GM19239 (cell line): ENCODE measurements around the gene AGRP.

Experiments used
- DNase-seq: peaks from one replicate; pipeline ENCODE4 v3.0.0; 2011; ENCODE audit warnings: low spot score; ENCODE audit not compliant: insufficient read length
- FAIRE-seq: peaks from 2 replicates; lab custom pipeline; 2011; peaks lifted over from hg19 to GRCh38; lab: Jason Lieb, UNC

The AGRP gene

DNA sequence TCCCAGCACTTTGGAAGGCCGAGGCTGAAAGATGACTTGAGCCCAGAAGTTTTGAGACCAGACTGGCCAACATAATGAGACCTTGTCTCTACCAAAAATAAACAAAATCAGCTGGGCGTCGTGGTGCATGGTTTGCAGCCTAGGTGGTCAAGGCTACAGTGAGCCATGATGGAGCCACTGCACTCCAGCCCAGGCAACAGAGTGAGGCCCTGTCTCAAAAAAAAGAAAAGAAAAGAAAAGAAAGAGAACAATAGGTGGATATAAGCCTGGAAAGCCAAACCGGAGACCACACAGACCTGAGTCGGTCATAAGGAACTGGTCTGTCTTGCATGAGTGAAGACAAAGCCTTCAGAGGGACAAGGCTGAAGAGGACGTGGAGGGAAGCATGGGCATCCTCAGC lies 16.8 kb downstream of the AGRP start:
- DNase-seq, result no peak

DNA sequence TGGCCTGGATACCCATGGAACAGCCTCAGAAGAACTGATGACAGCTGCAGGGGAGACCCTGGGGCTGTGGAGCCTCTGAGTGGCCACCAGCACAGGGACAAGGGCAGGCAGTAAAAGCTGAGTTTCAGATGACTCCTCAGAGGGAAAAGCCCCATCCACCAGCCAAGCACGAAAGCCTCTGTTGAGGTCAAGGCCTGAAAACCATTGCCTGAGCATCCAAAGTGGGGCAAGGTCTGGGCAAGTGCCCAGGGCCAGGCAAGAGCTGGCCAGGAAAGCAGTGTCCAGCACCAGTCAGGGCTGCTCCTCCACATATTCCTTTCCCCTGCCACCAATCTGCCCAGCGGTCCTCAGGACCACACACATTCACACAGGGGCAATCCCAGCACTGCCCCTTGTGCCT lies 18.8 kb downstream of the AGRP start:
- no peak for FAIRE-seq
- no peak for DNase-seq

More for the DNA sequence above, 16.8 kb downstream of the AGRP start:
- no peak for FAIRE-seq

DNA sequence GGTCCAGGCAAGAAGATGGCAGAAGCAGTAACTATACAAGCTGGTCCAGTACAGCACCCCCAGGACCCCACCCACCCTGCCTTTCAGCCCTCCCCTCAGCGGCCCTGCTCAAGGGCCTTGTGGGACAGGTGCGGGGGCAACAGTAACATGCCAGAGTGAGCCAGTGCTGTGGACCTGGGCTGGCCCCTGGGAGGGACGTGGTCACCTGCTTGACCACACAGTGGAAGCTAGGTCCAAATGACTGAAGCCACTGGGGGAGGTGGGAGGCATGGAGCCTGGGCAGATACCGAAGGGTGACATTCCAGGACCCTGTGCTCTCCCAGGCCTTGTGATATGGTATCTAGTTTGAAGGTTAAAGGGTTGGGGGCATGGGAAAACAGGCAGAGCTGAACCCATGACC lies 19.7 kb downstream of the AGRP start:
- FAIRE-seq (no peak), DNase-seq (no peak)

DNA sequence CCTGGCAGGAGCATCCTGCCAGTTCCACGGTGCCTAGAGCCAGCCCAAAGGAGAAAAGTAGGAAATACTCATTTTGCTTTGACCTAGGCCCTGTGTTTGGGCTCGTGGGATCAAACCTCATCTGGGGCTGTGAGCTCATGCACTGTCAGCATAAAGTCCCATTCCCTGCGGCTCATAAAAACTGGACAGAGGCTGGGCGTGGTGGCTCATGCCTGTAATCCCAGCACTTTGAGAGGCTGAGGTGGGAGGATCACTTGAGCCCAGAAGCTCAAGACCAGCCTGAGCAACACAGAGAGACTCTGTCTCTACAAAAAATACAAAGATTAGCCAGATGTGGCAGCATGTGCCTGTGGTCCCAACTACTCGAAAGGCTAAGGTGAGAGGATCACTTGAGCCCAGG lies 20.3 kb downstream of the AGRP start:
- no peak for FAIRE-seq
- DNase-seq, result no peak

DNA sequence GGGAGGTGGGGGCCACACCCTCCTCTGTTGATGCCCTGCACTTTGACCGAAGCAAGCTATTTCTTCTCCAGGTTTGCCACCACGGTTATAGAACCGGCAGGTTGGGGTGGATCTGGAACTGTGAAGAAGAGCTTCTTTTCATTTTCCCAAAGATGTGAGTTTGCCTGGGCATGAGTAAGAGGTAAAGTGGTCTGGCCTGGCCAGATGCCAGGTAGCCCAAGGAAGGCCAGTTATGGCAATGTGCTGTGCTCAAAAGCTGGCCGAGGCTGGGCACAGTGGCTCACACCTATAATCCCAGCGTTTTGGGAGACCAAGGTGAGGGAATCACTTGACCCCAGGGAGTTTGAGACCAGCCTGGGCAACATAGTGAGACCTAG lies 21.1 kb downstream of the AGRP start:
- FAIRE-seq (no peak), DNase-seq (no peak)

DNA sequence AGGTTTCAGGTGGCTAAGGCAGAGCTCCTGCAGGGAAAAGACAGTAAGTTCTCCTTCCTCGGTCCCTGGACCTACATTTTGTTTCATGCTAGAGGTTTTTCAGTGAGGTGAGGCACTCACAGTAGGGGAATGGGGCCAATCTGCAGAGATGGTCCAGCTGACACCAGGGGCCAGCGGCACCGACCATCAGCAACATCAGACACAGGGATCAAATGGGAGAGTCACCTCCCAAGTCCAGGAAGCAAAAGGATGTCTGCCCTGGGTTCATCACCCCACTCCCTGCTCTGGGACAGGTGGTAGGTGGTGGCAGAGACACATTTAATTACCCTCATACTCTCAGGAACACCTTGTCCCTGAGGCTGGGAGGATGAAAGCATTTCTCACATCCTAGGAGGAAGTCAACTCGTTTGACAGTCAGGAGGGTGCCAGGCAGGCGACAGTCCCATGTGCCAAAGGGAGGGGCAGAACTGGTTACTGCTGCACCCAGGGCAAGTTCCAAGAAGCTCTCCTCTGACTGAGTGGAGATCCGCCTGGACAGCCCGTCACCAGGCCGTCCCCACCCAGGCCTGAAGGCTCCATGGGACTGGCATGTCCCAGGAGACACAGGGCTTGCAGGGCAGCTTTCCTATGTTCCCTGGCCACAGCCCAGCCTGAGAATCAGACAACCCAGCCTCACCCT lies 21.6 kb downstream of the AGRP start:
- no peak for DNase-seq

DNA sequence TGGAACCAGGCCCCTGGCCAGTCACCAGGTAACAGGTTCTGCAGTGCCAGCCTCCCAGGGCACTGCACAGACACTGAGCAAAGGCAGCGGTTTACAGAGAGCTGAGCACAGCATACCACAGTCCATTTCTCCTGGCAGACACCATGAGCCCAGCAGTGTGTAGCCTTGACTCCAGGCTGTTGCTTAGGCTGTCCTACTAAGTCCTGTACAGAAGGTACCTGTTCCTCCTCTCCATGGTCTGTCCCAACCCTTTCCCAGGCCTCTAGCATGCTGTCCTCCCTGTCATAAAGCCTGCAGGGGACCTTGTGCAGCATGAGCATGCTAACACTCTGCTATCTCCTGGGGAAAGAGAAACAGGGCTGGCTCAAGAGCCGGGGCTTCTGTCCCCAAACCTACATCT lies 22.4 kb downstream of the AGRP start:
- no peak for FAIRE-seq

More for the DNA sequence above, 21.6 kb downstream of the AGRP start:
- FAIRE-seq, result no peak

DNA sequence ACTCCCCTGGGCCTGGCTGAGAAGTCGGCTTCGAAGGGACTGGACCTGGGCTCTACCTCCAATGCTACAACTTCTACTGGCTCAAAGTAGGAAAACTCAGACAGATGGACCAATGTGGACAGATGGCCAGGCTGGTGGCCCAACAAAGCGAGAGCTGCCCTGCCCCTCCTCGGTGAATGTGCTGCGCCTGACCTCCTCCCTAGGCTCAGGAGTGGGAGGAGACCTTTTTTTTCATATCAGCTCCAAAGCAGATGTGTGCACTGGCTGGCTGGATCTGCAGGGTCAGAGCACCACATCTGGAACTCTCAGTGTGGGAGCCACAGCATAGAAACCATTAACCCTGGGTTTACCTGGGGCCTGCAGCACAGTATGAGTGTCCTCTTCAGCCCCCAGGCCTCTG lies 23.2 kb downstream of the AGRP start:
- FAIRE-seq (no peak), DNase-seq (no peak)

More for the DNA sequence above, 22.4 kb downstream of the AGRP start:
- DNase-seq, result no peak

DNA sequence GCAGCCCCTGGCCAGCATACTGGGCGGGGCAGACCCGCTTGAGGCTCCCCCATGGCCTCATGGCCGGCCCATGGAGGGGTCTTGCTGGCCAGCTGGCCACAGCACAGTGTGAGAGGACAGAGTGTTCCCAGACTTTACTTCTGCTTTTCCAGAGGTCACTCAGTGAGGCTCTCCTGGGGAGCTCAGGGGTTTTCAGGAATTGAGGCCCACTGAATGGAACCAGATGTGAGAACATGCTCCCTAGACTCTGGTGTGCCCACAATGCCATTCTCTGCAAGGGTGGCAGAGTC lies 23.5 kb downstream of the AGRP start:
- DNase-seq (no peak), FAIRE-seq (no peak)

DNA sequence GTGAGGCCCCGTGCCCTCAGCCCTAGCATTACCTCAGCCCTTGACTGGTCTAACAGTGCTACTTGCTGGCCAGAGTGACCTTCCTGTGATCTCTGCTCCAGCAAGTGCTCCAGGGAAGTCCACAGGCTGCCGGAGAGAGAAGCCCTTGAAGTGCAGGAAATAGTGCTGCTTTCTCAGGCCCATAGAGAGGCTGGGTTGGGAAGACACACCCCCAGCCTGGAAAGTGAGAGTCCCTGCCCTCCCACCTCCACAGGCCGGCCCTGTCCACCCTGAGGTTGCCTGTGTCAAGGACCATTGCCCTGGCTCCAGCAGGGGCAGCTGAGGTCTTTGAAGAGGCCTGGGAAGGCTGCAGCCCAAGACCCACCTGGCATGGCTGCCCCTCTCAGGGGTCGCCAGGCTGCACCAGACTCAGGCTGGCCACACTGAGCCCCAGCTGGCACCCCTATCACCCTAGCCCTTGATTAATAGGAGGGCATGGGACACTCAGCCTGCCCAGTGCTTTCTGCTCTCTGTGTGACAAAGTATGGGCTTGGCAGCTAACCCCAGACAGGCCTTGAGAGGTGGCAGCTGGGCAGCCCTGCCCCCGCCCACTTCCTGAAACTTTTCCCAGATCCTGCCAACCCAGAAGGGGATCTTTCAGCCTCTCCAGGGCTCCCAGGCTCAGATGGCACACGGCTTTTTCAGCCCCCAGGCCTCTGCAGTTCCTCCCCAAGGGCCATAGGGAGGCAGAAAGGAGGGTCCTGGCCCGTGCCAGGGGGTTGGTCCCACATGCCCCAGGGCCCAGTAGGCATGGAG lies 24.1 kb downstream of the AGRP start:
- DNase-seq (no peak), FAIRE-seq (no peak)

DNA sequence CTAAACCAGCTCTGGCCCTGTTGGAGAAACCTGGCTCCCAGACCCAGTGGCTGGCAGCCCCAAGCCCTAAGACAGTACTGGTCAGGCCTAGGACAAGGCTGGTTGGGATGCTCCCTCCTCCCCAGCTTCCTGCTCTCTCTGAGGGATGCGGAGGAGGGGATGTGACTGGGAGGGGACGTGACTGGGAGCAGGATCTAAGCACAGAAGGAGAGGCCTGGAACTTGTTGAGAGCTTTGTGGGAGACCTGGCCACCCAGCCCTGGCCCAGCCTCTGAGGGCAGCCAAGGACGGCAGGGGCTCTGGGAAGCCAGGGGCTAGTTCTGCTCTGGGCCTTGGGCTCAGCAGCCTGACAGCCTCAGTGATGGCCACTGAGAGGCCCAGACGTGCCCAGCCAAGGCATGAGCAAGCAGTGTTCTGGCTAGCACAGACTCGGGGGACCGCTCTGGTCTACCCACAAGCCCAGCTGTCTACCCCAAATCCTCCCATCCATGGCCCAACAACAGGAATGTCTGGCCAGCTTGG lies 25.2 kb downstream of the AGRP start:
- no peak for DNase-seq
- FAIRE-seq, result no peak

DNA sequence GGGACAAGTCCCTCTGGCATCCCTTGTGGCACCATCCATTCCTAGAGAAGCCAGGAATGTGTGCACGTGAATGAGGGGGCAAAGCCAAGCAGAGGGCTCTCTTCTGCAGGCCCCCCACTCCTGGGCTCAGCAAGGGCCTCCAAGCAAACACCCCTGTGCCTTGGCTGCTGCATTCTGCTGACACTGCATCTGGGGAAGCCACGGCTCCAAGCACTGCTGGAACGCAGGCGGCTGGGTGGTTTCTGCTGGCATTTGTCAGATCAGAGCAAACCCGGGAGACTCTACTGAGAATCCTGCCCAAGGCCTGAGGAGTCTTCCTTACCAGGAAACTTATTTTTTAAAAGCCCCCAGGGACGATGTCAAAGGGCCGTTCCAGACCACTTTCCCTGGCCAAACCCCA lies 25.7 kb downstream of the AGRP start:
- DNase-seq, result no peak
- no peak for FAIRE-seq

DNA sequence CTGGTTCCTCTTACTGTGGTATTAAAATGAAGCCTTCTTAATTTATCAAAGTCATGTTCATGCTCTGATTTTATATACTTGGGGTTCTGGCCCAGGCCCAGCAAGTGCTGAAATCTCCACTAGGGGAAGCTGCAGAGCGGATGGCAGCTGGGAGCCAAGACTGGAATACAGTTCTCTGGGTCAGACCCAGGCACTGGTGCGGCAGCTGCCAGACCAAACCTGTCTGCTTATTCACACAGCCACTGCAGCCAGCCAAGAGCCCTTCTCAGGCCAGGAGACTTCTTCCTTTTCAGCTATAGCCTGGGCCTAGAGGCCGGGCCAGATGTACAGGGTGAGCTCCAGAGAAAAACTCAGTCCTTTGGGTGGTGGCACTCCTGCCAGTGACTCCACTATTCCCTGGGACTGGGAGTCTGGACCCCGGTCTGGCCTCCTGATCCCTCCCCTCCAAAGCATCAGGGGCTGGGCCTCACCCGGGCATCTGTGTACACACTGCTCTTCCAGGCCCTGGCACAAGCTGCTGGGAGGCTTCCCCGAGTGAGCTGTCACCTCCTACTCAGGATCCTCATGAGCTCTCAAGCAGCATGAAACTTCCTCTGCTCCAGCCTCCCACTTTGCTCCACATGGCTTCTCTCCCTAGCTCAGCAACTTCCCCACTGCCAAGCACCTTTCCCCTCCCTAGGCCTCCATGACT lies 26.8 kb downstream of the AGRP start:
- DNase-seq, result no peak
- no peak for FAIRE-seq

DNA sequence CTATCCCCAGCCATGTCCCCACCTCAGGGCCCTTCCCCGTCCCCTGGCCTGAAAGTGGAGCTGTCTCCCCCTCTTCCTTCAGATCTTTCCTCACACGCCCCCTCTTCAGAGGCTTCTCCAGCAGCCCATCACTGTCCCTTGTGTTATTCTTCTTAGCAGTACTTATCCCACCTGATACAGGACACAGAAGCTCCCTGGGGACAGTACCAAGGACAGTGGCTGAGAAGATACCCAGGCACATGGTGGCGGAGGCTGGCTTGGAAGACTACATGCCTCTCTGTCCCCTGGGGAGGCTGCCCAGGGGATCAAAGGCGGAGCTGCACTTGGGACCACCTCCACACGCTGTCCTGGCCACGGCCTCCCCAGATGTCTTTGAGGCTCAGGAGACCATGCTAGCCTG lies 28.5 kb downstream of the AGRP start:
- FAIRE-seq (no peak), DNase-seq (no peak)

DNA sequence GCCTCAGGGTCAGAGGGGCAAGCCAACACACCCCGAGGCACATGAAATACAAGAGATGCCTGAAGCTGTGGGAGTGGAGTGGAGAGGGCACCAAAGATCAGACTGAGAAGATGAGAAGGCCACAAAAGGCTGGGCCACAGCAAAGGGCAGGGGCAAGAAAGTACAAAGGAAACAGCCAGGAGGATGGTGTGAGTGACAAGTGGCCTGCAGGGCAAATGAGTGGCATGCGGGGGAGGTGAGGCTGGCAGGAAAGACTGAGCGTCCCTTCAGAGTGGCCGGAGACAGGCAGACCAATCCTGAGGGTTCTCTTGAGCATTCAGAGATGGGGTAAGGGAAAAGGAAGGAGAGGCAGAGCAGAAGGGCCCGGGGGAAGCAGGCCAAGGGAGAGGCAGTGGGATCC lies 29.2 kb downstream of the AGRP start:
- FAIRE-seq (no peak), DNase-seq (no peak)

DNA sequence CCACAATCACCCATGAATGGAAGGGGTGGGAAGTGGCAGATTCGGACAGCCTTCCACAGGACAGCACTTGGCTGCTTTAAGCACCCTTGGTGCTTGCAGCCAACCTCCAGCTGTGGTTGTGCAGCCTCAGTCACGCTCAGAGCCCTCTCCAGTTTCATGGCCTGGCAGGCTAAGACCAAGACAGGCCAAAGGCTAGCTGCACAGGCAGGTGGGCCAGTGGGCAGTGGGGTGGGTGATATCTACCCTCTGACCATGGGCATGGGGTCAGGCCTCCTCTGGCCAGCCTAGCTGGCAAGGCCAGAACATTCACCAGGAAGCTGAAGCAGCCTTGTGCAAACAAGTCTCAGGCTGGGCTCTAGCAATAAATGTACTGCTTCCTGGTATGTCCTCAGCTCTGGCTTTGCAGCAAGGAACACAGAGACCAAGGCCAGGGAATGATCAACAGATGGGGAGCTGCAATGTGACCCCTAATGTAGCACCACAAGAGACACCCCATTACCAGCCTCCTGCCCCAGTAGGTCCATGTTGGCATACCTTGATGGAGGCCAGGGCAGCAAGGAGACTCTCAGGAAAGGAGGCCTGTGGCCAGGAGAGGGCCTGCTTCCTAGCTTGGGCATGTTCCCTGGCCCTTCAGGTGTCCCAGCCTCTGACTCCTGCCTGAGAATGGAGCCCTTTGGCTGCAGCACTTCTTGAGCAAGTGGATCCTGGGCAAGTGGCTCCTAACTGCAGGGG lies 31.5 kb downstream of the AGRP start:
- no peak for DNase-seq
- no peak for FAIRE-seq

DNA sequence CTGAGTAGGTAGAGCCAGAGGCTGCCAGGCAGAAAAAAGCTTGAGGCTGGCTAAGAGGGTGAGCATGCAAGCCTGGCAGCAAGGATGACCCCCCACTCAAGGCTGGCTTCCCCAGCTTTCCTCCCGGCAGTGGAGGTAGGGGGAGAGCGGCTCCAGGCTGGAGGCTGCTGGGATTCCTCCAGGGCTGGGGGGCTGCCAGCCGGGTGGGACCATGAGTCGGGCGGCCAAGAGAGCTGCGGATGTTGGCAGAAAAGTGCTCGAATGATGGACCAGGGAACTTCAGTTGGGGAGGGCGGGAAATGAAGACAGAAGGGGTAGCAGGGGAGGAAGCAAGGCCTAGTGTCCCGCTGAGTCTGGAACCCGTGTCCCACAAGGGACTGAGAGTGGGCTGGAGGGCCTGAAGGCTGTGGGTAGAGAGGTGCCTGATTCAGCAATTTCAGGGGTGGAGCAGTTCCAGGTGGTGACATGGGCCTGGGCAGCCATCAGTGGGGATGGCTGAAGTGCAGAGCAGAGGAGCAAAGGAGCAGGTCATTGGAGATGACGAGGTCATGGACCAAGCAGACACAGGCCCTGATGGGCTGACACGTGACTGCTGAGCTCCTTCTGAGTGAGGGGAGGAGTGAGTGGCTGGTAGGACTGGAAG lies 32.2 kb downstream of the AGRP start:
- no peak for FAIRE-seq
- no peak for DNase-seq

DNA sequence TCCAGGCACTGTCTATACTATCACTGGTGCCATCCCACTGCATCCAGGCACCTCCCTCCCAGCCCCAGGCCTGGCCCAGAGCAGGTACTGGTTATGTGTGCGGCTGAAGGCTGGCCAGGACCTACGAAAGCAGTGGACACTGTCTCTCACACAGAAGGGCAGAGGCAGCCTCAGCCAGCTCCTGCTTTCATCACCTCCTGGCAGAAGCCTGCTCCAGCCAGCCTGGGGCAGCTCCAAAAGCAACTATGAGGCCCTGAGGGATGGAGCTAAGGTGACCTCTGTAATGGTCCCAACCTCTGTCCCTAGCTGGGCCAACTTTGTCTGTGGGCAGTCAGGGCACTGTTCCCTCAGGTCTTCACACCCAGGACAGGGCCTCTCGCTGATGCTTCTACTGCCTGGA lies 33.6 kb downstream of the AGRP start:
- no peak for DNase-seq
- no peak for FAIRE-seq

DNA sequence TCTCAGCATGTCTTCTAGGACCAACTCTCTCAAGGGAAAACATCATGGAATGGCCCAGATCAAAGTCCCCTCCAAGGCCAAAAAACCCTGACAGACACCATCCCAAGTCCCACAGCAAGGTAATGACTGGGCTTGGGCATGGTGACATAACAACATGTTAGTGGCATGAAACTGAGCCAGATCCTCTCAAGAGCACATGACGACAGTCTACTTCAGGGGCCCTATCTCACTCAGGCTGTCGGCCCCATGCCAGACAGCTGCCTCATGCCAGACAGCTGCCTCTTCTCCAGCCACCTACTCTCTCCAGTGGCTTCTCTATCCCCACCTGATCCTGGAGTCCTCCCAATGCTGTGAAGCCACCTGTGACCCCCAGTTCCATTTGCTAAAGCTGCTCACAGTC lies 34.0 kb downstream of the AGRP start:
- FAIRE-seq, result no peak
- DNase-seq, result no peak

DNA sequence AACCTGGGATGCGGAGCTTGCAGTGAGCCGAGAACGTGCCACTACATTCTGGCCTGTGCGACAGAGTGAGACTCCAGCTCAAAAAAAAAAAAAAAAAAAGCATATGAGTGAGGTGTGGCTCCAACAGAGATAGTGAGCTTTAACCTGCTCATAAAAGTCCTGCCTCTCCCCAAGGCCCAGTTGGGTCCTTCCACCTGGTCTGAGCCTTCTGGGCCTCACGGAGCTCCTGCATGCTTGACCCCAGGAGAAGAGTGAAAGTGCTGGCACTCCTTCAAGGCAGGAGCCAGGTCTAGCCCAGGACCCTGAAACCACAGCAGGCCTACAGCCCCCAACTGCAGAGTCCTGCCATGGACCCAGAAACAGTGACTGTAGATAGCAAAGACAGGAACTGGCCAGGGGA lies 34.8 kb downstream of the AGRP start:
- DNase-seq, result no peak

More for the DNA sequence above, 34.8 kb downstream of the AGRP start:
- FAIRE-seq, result no peak
